Endothelial cell of umbilical vein (primary cell): ENCODE measurements around the gene SETD9. TPM values are rescaled to one million over a fixed set of nuclear protein-coding genes. Genes with fewer than 3 reads are reported as not detected.

Source experiments
- BruUV-seq: library from RNA; stranded (reverse); fragments of 400-500 nt; replicated peaks from 2 replicates; lab custom pipeline; 2021; lab: Mats Ljungman, UMichigan
- CTCF ChIA-PET: fragments of 300-600, 350-600 bp; sonication (Branson Sonifier 250); formaldehyde crosslinking; loops from one replicate; lab custom pipeline; 2021; ENCODE audit warnings: antibody characterized with exemption, inconsistent platforms; lab: Charles Lee
- POLR2A ChIA-PET: fragments of 300-600, 350-600 bp; sonication (Branson Sonifier 250); formaldehyde crosslinking; loops from one replicate; lab custom pipeline; 2021; ENCODE audit warnings: antibody characterized with exemption, inconsistent platforms; lab: Charles Lee
- DNase-seq: peaks from one replicate; pipeline ENCODE4 v3.0.0-alpha.2; 2011; ENCODE audit warnings: low read depth, low spot score
- FAIRE-seq: peaks from 2 replicates; lab custom pipeline; 2011; peaks lifted over from hg19 to GRCh38; lab: Jason Lieb, UNC
- H2AFZ ChIP-seq: 2 replicates; pipeline ENCODE4 v1.6.0; 2012; ENCODE audit warnings: low read depth, low read length, control low read depth, inconsistent platforms
- H3K27ac ChIP-seq: 2 replicates; pipeline ENCODE4 v1.5.1; 2011; ENCODE audit warnings: low read depth, mild to moderate bottlenecking, control low read depth, low read length, moderate library complexity; ENCODE audit not compliant: insufficient read depth
- H3K27me3 ChIP-seq, 2 experiments: 2 replicates each; pipeline versions ENCODE4 v1.6.0 to v1.6.1; 2011; ENCODE audit warnings: low read length in 2 of 2, mixed read lengths in 1 of 2; ENCODE audit not compliant: control insufficient read depth in 2 of 2, insufficient read depth in 2 of 2
- H3K36me3 ChIP-seq, 2 experiments: 2 replicates in 1 of 2; 3 replicates in 1 of 2; pipeline ENCODE4 v1.5.1; 2011; ENCODE audit warnings: low read length in 2 of 2, mild to moderate bottlenecking in 1 of 2, moderate library complexity in 1 of 2; ENCODE audit not compliant: control insufficient read depth in 2 of 2, insufficient read depth in 2 of 2; ENCODE audit errors: extremely low read depth in 1 of 2
- H3K4me1 ChIP-seq: 3 replicates; pipeline ENCODE4 v1.5.1; 2011; ENCODE audit warnings: mild to moderate bottlenecking, low read length; ENCODE audit not compliant: control insufficient read depth, insufficient read depth; ENCODE audit errors: extremely low read depth
- H3K4me2 ChIP-seq: 2 replicates; pipeline ENCODE4 v1.6.1; 2011; ENCODE audit warnings: low read length, control low read depth, mixed read lengths; ENCODE audit not compliant: insufficient read depth
- H3K4me3 ChIP-seq, 3 experiments: fragments of 200-600 bp in 1 of 3; sonication (generic), shearing (Covaris generic) in 1 of 3; replicated peaks in 1 of 3; 2 replicates each; pipeline ENCODE4 v1.5.1; 2011 to 2016; ENCODE audit warnings: control low read depth in 3 of 3, low read length in 3 of 3, mild to moderate bottlenecking in 2 of 3, inconsistent platforms in 1 of 3, low read depth in 1 of 3, moderate library complexity in 1 of 3; ENCODE audit not compliant: insufficient read depth in 1 of 3
- H3K79me2 ChIP-seq: 2 replicates; pipeline ENCODE4 v1.6.0; 2012; ENCODE audit warnings: low read length, inconsistent platforms; ENCODE audit not compliant: control insufficient read depth, insufficient read depth
- H3K9ac ChIP-seq: replicated peaks from 2 replicates; pipeline ENCODE3; 2011; ENCODE audit warnings: low read length, control low read depth; ENCODE audit not compliant: insufficient read depth; ENCODE audit errors: extremely low read depth
- H3K9me1 ChIP-seq: replicated peaks from 3 replicates; pipeline ENCODE4 v1.6.0; 2011; ENCODE audit warnings: mild to moderate bottlenecking, low read length; ENCODE audit not compliant: control insufficient read depth, insufficient read depth; ENCODE audit errors: extremely low read depth
- H3K9me3 ChIP-seq: replicated peaks from 2 replicates; pipeline ENCODE4 v1.5.1; 2012; ENCODE audit warnings: low read length, inconsistent platforms; ENCODE audit not compliant: control insufficient read depth, insufficient read depth
- H4K20me1 ChIP-seq: replicated peaks from 2 replicates; pipeline ENCODE3; 2011; ENCODE audit warnings: mild to moderate bottlenecking, low read length; ENCODE audit not compliant: control insufficient read depth, insufficient read depth; ENCODE audit errors: extremely low read depth
- CTCF ChIP-seq, 2 donors: IDR thresholded peaks; 1 replicate in 1 of 2; 2 replicates in 1 of 2; pipeline ENCODE4 v1.5.1; 2011; ENCODE audit warnings: low read length in 2 of 2, mild to moderate bottlenecking in 2 of 2, moderate library complexity in 2 of 2, control low read depth in 1 of 2, inconsistent platforms in 1 of 2, low read depth in 1 of 2; ENCODE audit not compliant: insufficient read depth in 1 of 2; ENCODE audit errors: extremely low read depth in 1 of 2
- EZH2 ChIP-seq: IDR thresholded peaks from 2 replicates; pipeline ENCODE4 v1.6.1; 2012; ENCODE audit warnings: borderline replicate concordance, low read depth, mild to moderate bottlenecking, moderate library complexity, low read length, inconsistent platforms; ENCODE audit not compliant: severe bottlenecking
- FOS ChIP-seq: IDR thresholded peaks from 2 replicates; pipeline ENCODE4 v1.6.1; 2011; ENCODE audit warnings: mild to moderate bottlenecking, low read length, moderate library complexity, borderline replicate concordance; ENCODE audit not compliant: insufficient read depth
- GATA2 ChIP-seq: IDR thresholded peaks from 2 replicates; pipeline ENCODE4 v1.7.0; 2011; ENCODE audit warnings: low read depth, mild to moderate bottlenecking, moderate library complexity, mixed read lengths, low read length; ENCODE audit not compliant: insufficient read length, insufficient read depth
- JUN ChIP-seq: IDR thresholded peaks from 2 replicates; pipeline ENCODE4 v1.6.1; 2011; ENCODE audit warnings: borderline replicate concordance, low read depth; ENCODE audit not compliant: insufficient read length, insufficient read depth
- MAX ChIP-seq: IDR thresholded peaks from 2 replicates; pipeline ENCODE4 v1.6.1; 2011; ENCODE audit not compliant: insufficient read depth, insufficient read length
- MYC ChIP-seq: IDR thresholded peaks from one replicate; pipeline ENCODE4 v1.6.1; 2011; ENCODE audit warnings: mild to moderate bottlenecking, low read depth, low read length
- POLR2A ChIP-seq: IDR thresholded peaks from 2 replicates; pipeline ENCODE4 v1.6.1; 2012; ENCODE audit warnings: low read depth, mild to moderate bottlenecking, control low read depth, low read length
- POLR2AphosphoS5 ChIP-seq: IDR thresholded peaks from 2 replicates; pipeline ENCODE4 v1.6.1; 2012; ENCODE audit warnings: low read depth, mild to moderate bottlenecking, control low read depth, low read length, moderate library complexity; ENCODE audit not compliant: insufficient read depth
- dilution Hi-C: fragments of 300-500 bp; cut with MboI; formaldehyde crosslinking; loops from one replicate; pipeline ENCODE4 v1.15.0; 2019; ENCODE audit warnings: low sequenced_read_pairs; ENCODE audit not compliant: extremely low pct_ligation_motif_present
- intact Hi-C: fragments of 100-400 bp; cut with micrococcal nuclease; formaldehyde crosslinking; loops from one replicate; pipeline ENCODE4 v1.10.0; 2022
- polyA plus RNA-seq, 4 experiments: library from polyadenylated mRNA; depleted of rRNA in 3 of 4; stranded (reverse) in 3 of 4; unstranded in 1 of 4; fragments of >200 nt; gene quantifications; 2 replicates each; pipeline versions ENCODE4 v1.2.1 to v1.2.3, GENCODE V29; 2011 to 2012; ENCODE audit warnings: missing spikeins in 1 of 4
- total RNA-seq: library from RNA; stranded (reverse); gene quantifications from 2 replicates; pipeline ENCODE4 v1.2.3, GENCODE V29; 2021

SETD9 gene
- total and polyA plus RNA-seq, 2 donors (not counting 3 experiments of a cell fraction or from before 2014, with no cell fraction given) = 7.1 to 7.9 TPM

GRCh38 chr5:56914678-56915077 is 5.3 kb downstream of the SETD9 start:
- no TSS peak for BruUV-seq
- intact Hi-C loops = no loop called here
- CTCF ChIA-PET = no interaction called here
- TF ChIP-seq MYC = no peak
- TF ChIP-seq FOS = no peak
- TF ChIP-seq POLR2A = no peak
- no peak for TF ChIP-seq MAX
- TF ChIP-seq JUN = no peak
- no peak for TF ChIP-seq CTCF (IDR thresholded peaks at IDR 0.05; ENCODE audit: extremely low read depth in 1 of 2, insufficient read depth in 1 of 2, low read depth in 1 of 2, low read length in 2 of 2)
- no peak for TF ChIP-seq EZH2
- TF ChIP-seq POLR2AphosphoS5 = no peak
- no peak for TF ChIP-seq GATA2
- Histone ChIP-seq H3K27me3 (no peaks in the 10 kb centered on the region), H3K79me2 (no peaks in the 10 kb centered on the region), H3K9ac (no peak overlapping the region), H3K9me1 (no peaks in the 10 kb centered on the region), H4K20me1 (no peaks in the 10 kb centered on the region), H3K4me1 (peaks cover 5% of the 10 kb centered on the region), H3K4me3 (no peak overlapping the region), H3K27ac (no peak overlapping the region), H3K36me3 (no peaks in the 10 kb centered on the region), H3K4me2 (no peak overlapping the region), H2AFZ (no peak overlapping the region), H3K9me3 (no peaks in the 10 kb centered on the region)
- POLR2A ChIA-PET = no interaction called here
- dilution Hi-C loops = no loop called here
- peak; percentile 40 for FAIRE-seq
- DNase-seq = no peak
